Astrocyte (in vitro differentiated cells and primary cell): ENCODE results near the gene TNNI3K.

Experiments used
- EZH2 ChIP-seq: IDR thresholded peaks from 2 replicates; pipeline ENCODE4 v1.6.1; 2012; ENCODE audit warnings: mild to moderate bottlenecking, low read length, inconsistent platforms; ENCODE audit not compliant: insufficient read depth
- TF ChIP-seq, protein P1 (sequence below): IDR thresholded peaks from 2 replicates; pipeline ENCODE4 v1.5.1; 2011; ENCODE audit warnings: low read depth, mild to moderate bottlenecking, inconsistent platforms, low read length, moderate library complexity; ENCODE audit not compliant: insufficient read depth

DNA sequence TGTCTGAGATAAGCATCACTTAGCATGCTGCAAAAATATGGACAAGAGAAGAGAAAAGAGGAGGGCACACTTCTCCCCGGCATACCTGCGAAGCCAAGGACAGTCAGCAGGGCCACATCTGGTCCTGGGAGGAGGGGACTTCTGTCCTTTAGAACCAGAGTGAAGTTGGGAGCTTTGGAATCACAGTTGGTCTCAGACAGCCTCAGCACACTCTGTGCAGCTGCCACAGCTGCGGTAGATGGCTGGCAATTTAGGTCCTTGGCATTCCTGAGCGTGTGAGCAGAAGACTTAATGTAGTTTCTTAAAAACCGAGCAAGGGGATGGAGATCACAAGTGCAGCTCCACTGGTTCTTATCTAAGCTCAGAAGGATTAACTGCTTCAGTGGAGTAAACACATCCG lies 244.9 kb downstream of the TNNI3K start:
- TF ChIP-seq, protein P1, sequence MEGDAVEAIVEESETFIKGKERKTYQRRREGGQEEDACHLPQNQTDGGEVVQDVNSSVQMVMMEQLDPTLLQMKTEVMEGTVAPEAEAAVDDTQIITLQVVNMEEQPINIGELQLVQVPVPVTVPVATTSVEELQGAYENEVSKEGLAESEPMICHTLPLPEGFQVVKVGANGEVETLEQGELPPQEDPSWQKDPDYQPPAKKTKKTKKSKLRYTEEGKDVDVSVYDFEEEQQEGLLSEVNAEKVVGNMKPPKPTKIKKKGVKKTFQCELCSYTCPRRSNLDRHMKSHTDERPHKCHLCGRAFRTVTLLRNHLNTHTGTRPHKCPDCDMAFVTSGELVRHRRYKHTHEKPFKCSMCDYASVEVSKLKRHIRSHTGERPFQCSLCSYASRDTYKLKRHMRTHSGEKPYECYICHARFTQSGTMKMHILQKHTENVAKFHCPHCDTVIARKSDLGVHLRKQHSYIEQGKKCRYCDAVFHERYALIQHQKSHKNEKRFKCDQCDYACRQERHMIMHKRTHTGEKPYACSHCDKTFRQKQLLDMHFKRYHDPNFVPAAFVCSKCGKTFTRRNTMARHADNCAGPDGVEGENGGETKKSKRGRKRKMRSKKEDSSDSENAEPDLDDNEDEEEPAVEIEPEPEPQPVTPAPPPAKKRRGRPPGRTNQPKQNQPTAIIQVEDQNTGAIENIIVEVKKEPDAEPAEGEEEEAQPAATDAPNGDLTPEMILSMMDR = no peak
- TF ChIP-seq EZH2 = no peak
